Measurements from ENCODE around the gene FMN1.
A peak's percentile ranks its signal among the peaks of the same experiment; 100 is the strongest.

The FMN1 gene

DNA sequence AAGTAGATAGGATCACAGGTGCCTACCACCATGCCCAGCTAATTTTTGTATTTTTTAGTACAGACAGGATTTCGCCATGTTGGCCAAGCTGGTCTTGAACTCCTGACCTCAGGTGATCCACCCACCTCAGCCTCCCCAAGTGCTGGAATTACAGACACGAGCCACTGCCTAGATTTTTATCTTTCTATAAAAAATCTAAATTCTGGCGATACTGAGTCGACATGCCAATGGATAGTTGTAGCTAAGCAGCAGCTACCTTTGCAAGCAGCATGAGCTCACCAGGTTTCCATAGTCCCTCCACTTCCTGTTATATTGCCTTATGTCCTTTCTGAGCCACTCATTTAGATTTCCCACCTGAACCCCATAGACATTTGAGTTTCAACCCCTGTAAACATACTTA, 13.1 kb upstream of the FMN1 start:
- TF ChIP-seq CTCF (conservative IDR thresholded peaks at IDR 0.05) (no peak), ZFX (IDR thresholded peaks at IDR 0.05) (no peak)
- no peak overlapping the region for H3K27ac ChIP-seq

GRCh38 chr15:33206366-33206765, 11.9 kb upstream of the FMN1 start:
- TF ChIP-seq ZFX (IDR thresholded peaks at IDR 0.05): no peak
- no peak for TF ChIP-seq CTCF (conservative IDR thresholded peaks at IDR 0.05)
- H3K27ac ChIP-seq: no peak overlapping the region

DNA sequence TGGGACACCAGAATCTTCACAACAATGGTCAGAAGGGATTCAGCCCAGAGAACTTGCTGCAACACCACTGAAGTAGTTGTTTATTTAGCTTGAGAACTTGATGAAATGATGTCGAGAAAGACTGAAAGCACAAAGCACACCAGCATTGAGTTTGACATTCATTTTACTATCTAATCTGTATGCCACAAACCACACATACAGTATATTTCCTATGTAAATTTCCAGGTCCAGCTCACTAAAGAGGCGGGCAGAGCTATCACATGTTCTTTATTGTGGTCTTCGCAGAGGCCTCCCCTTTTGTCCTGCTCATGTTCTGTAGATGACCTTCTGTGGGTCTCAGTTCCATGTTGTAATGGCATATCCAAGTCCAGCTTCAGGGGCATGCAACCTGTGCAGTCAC, 10.4 kb upstream of the FMN1 start:
- no peak for TF ChIP-seq ZFX (IDR thresholded peaks at IDR 0.05)
- no peak for TF ChIP-seq CTCF (conservative IDR thresholded peaks at IDR 0.05)
- H3K27ac ChIP-seq: no peak overlapping the region

DNA sequence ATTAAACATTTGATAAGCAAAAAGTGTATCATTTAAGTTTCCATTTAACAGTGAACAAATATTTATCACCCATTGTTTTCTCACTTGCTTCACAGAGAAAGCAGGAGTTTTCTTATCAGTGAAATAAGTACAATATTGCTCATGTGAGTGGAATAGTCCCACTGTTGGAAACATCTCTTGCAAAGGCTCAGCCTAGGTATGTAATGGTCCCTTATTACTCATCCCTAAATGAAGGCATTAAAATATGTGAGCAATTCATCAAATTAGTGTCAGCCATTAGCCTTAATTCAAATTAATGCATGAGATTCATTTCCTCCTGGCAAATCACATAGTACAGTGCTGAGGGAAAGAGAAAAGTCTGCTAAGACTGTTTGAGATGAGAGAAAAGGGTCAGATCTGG, 9.6 kb upstream of the FMN1 start:
- no peak for TF ChIP-seq ZFX (IDR thresholded peaks at IDR 0.05)
- no peak for TF ChIP-seq CTCF (conservative IDR thresholded peaks at IDR 0.05)
- H3K27ac ChIP-seq: no peak overlapping the region

DNA sequence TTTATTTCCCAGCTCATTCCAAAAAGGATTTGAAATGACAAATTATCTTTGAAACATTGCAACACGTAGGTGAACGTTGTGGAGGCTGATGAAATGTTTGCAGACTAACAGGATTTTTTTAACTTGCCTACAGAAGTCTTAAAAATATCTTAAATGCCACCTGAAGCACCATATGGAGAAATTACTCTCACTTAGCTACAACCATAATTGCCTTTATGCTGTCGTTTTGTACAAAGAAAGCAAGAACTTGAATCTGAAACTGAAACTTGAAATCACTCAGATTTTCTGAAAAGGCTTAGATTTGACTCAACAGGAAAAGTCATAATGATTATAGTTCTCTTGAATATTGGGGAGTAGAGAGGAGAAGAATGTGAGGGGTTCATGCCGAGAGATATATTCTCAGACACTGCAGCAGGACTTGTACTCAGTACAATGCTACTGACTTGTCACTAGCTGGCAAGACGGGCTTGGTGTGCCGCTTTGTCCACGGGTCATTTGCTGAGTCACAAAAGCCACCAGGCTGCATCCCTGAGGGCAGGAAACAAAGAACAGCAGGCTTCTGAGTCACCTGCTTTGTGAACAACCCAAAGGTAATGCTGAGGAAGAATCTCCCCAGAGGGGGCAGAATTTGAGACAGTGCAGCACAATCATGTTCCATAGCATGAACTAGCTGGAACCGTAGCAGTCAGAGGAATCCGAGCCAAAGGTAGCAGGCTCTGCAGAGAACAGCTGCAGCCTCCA, 7.1 kb upstream of the FMN1 start:
- TF ChIP-seq ZFX (IDR thresholded peaks at IDR 0.05) (no peak), CTCF (conservative IDR thresholded peaks at IDR 0.05) (peak; percentile 62)
- H3K27ac ChIP-seq: 0 out of 2 replicates have a peak overlapping the region, but pooled peaks have one; percentile 18

GRCh38 chr15:33200903-33201302, 6.4 kb upstream of the FMN1 start:
- no peak for TF ChIP-seq ZFX (IDR thresholded peaks at IDR 0.05)
- TF ChIP-seq CTCF (conservative IDR thresholded peaks at IDR 0.05): no peak
- H3K27ac ChIP-seq: no peak overlapping the region

- no peak overlapping the region for H3K27ac ChIP-seq
Observed at GRCh38 chr15:33200444-33200843, 5.9 kb upstream of the FMN1 start.

More at GRCh38 chr15:33200444-33200843, 5.9 kb upstream of the FMN1 start:
- TF ChIP-seq CTCF (conservative IDR thresholded peaks at IDR 0.05) (no peak), ZFX (IDR thresholded peaks at IDR 0.05) (no peak)

All from C4-2B (cell line).